ENCODE measurements around the gene SORL1.

- TF ChIP-seq CTCF (IDR thresholded peaks at IDR 0.05; ENCODE audit: poor library complexity, severe bottlenecking) (no peak), EP300 (conservative IDR thresholded peaks at IDR 0.05; ENCODE audit: poor library complexity, severe bottlenecking) (no peak), EZH2 (IDR thresholded peaks at IDR 0.05; ENCODE audit: borderline replicate concordance, insufficient read depth, low read length, poor library complexity, severe bottlenecking) (no peak), REST (IDR thresholded peaks at IDR 0.05; ENCODE audit: borderline replicate concordance) (no peak)
Observed at GRCh38 chr11:121451178-121451985, 732 bp upstream of the SORL1 start.

Measured in neural cell (in vitro differentiated cells).